ACC112 (cell line): ENCODE results near the gene WNT9A.

Experiments used
- H2AFZ ChIP-seq: fragments of 200-600 bp; sonication (generic); one replicate; pipeline ENCODE4 v1.6.0; 2017; ENCODE audit warnings: antibody characterized with exemption, low read length; ENCODE audit not compliant: unreplicated experiment
- H3K27ac ChIP-seq: fragments of 200-600 bp; sonication (generic); 2 replicates; pipeline ENCODE4 v1.5.1; 2014; ENCODE audit warnings: low read depth, mild to moderate bottlenecking, antibody characterized with exemption, low read length, moderate library complexity
- H3K27me3 ChIP-seq: fragments of 200-600 bp; sonication (generic); 2 replicates; pipeline ENCODE4 v1.6.1; 2014; ENCODE audit warnings: mild to moderate bottlenecking, antibody characterized with exemption, low read length, moderate library complexity, mixed read lengths; ENCODE audit not compliant: insufficient read depth
- H3K36me3 ChIP-seq: fragments of 200-600 bp; sonication (generic); 2 replicates; pipeline ENCODE4 v1.6.1; 2016; ENCODE audit warnings: mild to moderate bottlenecking, antibody characterized with exemption, low read length, moderate library complexity, mixed read lengths; ENCODE audit not compliant: insufficient read depth
- H3K4me1 ChIP-seq: fragments of 200-600 bp; sonication (generic); one replicate; pipeline ENCODE4 v1.6.1; 2016; ENCODE audit warnings: low read length, mixed read lengths; ENCODE audit not compliant: insufficient read depth, unreplicated experiment, control insufficient read depth
- H3K4me3 ChIP-seq: fragments of 200-600 bp; sonication (generic); 2 replicates; pipeline ENCODE4 v1.5.1; 2014; ENCODE audit warnings: mild to moderate bottlenecking, low read depth, low read length
- H3K79me2 ChIP-seq: fragments of 200-600 bp; sonication (generic); one replicate; pipeline ENCODE4 v1.6.0; 2016; ENCODE audit warnings: low read length; ENCODE audit not compliant: control insufficient read depth, unreplicated experiment, insufficient read depth

WNT9A gene

GRCh38 chr1:227938911-227939790, 8.6 kb downstream of the WNT9A start:
- no peaks in the 10 kb centered on the region for H3K4me1 ChIP-seq
- H3K27me3 ChIP-seq, result no peaks in the 10 kb centered on the region
- H3K36me3 ChIP-seq, result no peaks in the 10 kb centered on the region
- H3K27ac ChIP-seq, result no peak overlapping the region
- no peaks in the 10 kb centered on the region for H3K79me2 ChIP-seq
- H2AFZ ChIP-seq, result no peak overlapping the region
- no peak overlapping the region for H3K4me3 ChIP-seq

GRCh38 chr1:227938276-227938675, 9.5 kb downstream of the WNT9A start:
- Histone ChIP-seq H3K79me2 (no peaks in the 10 kb centered on the region), H3K4me3 (no peak overlapping the region), H3K27ac (no peak overlapping the region), H3K27me3 (no peaks in the 10 kb centered on the region), H3K4me1 (no peaks in the 10 kb centered on the region), H2AFZ (no peak overlapping the region), H3K36me3 (no peaks in the 10 kb centered on the region)

- Histone ChIP-seq H3K36me3 (no peaks in the 10 kb centered on the region), H3K4me3 (no peak overlapping the region), H3K27ac (no peak overlapping the region), H2AFZ (no peak overlapping the region), H3K27me3 (no peaks in the 10 kb centered on the region), H3K4me1 (no peaks in the 10 kb centered on the region), H3K79me2 (no peaks in the 10 kb centered on the region)
Measured at GRCh38 chr1:227937838-227938145, 9.9 kb downstream of the WNT9A start.

GRCh38 chr1:227937031-227937837, 10.5 kb downstream of the WNT9A start:
- Histone ChIP-seq H3K27me3 (no peaks in the 10 kb centered on the region), H3K36me3 (no peaks in the 10 kb centered on the region), H3K27ac (no peak overlapping the region), H3K4me3 (no peak overlapping the region), H3K4me1 (no peaks in the 10 kb centered on the region), H2AFZ (no peak overlapping the region), H3K79me2 (no peaks in the 10 kb centered on the region)

GRCh38 chr1:227935826-227936225, 11.9 kb downstream of the WNT9A start:
- Histone ChIP-seq H3K27me3 (0 out of 2 replicates have a peak, but pooled peaks cover 3% of the 10 kb centered on the region), H2AFZ (no peak overlapping the region), H3K4me1 (no peaks in the 10 kb centered on the region), H3K4me3 (no peak overlapping the region), H3K36me3 (no peaks in the 10 kb centered on the region), H3K79me2 (no peaks in the 10 kb centered on the region), H3K27ac (no peak overlapping the region)

GRCh38 chr1:227934476-227935313, 13.0 kb downstream of the WNT9A start:
- Histone ChIP-seq H3K79me2 (no peaks in the 10 kb centered on the region), H3K4me1 (no peaks in the 10 kb centered on the region), H3K4me3 (no peak overlapping the region), H2AFZ (no peak overlapping the region), H3K27ac (peak overlapping the region; percentile 69), H3K27me3 (0 out of 2 replicates have a peak, but pooled peaks cover 3% of the 10 kb centered on the region), H3K36me3 (no peaks in the 10 kb centered on the region)

- 0 out of 2 replicates have a peak, but pooled peaks cover 3% of the 10 kb centered on the region for H3K27me3 ChIP-seq
- H3K4me1 ChIP-seq, result no peaks in the 10 kb centered on the region
- no peak overlapping the region for H2AFZ ChIP-seq
- no peak overlapping the region for H3K4me3 ChIP-seq
- H3K36me3 ChIP-seq, result no peaks in the 10 kb centered on the region
- no peak overlapping the region for H3K27ac ChIP-seq
- no peaks in the 10 kb centered on the region for H3K79me2 ChIP-seq
Measured at GRCh38 chr1:227929751-227930472, 17.8 kb downstream of the WNT9A start.

- Histone ChIP-seq H3K4me1 (no peaks in the 10 kb centered on the region), H2AFZ (no peak overlapping the region), H3K27ac (no peak overlapping the region), H3K79me2 (no peaks in the 10 kb centered on the region), H3K27me3 (0 out of 2 replicates have a peak, but pooled peaks cover 3% of the 10 kb centered on the region), H3K36me3 (no peaks in the 10 kb centered on the region), H3K4me3 (no peak overlapping the region)
Measured at GRCh38 chr1:227928811-227929375, 18.8 kb downstream of the WNT9A start.

- H3K79me2 ChIP-seq, result no peaks in the 10 kb centered on the region
- no peak overlapping the region for H3K27ac ChIP-seq
- no peaks in the 10 kb centered on the region for H3K4me1 ChIP-seq
- 0 out of 2 replicates have a peak, but pooled peaks cover 3% of the 10 kb centered on the region for H3K27me3 ChIP-seq
- H2AFZ ChIP-seq, result no peak overlapping the region
- H3K4me3 ChIP-seq, result no peak overlapping the region
- H3K36me3 ChIP-seq, result no peaks in the 10 kb centered on the region
Measured at GRCh38 chr1:227927971-227928741, 19.6 kb downstream of the WNT9A start.
